Liver (tissue), 9 donors: ENCODE data around the gene CYP39A1. TPM values are rescaled to one million over a fixed set of nuclear protein-coding genes. Genes with fewer than 3 reads are reported as not detected.

ENCODE experiments used
- DNase-seq: peaks from one replicate; pipeline ENCODE4 v3.0.0-alpha.2; 2017; ENCODE audit warnings: low spot score
- H3K27ac ChIP-seq, 2 donors: one replicate each; pipeline ENCODE4 v1.7.0; 2013; ENCODE audit warnings: inconsistent platforms in 2 of 2, low read length in 2 of 2, control low read depth in 1 of 2, low read depth in 1 of 2, mild to moderate bottlenecking in 1 of 2
- H3K27me3 ChIP-seq, 4 donors: one replicate each; pipeline versions ENCODE4 v1.6.1 to v1.7.0; 2013; ENCODE audit warnings: low read length in 3 of 4, inconsistent platforms in 1 of 4, mild to moderate bottlenecking in 1 of 4, moderate library complexity in 1 of 4; ENCODE audit not compliant: control insufficient read depth in 4 of 4, insufficient read depth in 4 of 4
- H3K36me3 ChIP-seq, 4 donors: one replicate each; pipeline versions ENCODE4 v1.6.1 to v1.7.0; 2013; ENCODE audit warnings: low read length in 3 of 4, mild to moderate bottlenecking in 3 of 4, low read depth in 1 of 4, moderate library complexity in 1 of 4; ENCODE audit not compliant: control insufficient read depth in 4 of 4, insufficient read depth in 3 of 4
- H3K4me1 ChIP-seq, 4 donors: one replicate each; pipeline versions ENCODE4 v1.6.1 to v1.7.0; 2013; ENCODE audit warnings: low read length in 3 of 4, mild to moderate bottlenecking in 3 of 4, moderate library complexity in 1 of 4; ENCODE audit not compliant: control insufficient read depth in 4 of 4, insufficient read depth in 4 of 4
- H3K4me3 ChIP-seq, 3 donors: one replicate each; pipeline versions ENCODE4 v1.6.1 to v1.7.0; 2013; ENCODE audit warnings: low read length in 3 of 3, control low read depth in 1 of 3, low read depth in 1 of 3, mild to moderate bottlenecking in 1 of 3
- H3K9ac ChIP-seq, 2 donors: one replicate each; pipeline ENCODE4 v1.7.0; 2013; ENCODE audit warnings: low read length in 2 of 2, mild to moderate bottlenecking in 2 of 2, moderate library complexity in 2 of 2, control low read depth in 1 of 2, low read depth in 1 of 2
- H3K9me3 ChIP-seq, 4 donors: one replicate each; pipeline versions ENCODE4 v1.6.1 to v1.7.0; 2013; ENCODE audit warnings: low read length in 3 of 4; ENCODE audit not compliant: control insufficient read depth in 4 of 4
- ATF3 ChIP-seq: IDR thresholded peaks from 2 replicates; pipeline ENCODE4 v1.6.1; 2016; ENCODE audit warnings: antibody characterized with exemption
- CTCF ChIP-seq: fragments of 150-350 bp; IDR thresholded peaks from 2 replicates; pipeline ENCODE4 v1.5.1; 2017; ENCODE audit warnings: improper control_type of control experiment, low read depth, low read length; ENCODE audit not compliant: missing input control
- EGR1 ChIP-seq, 2 donors: IDR thresholded peaks; 2 replicates each; pipeline ENCODE4 v1.6.1; 2016 to 2018; ENCODE audit warnings: antibody characterized with exemption in 2 of 2, low read depth in 2 of 2
- GABPA ChIP-seq, 2 donors: IDR thresholded peaks in 1 of 2; conservative IDR thresholded peaks in 1 of 2; 2 replicates each; pipeline ENCODE4 v1.6.1; 2016; ENCODE audit warnings: antibody characterized with exemption in 2 of 2, mild to moderate bottlenecking in 1 of 2, moderate library complexity in 1 of 2
- HNF4A ChIP-seq, 2 donors: conservative IDR thresholded peaks; 2 replicates each; pipeline ENCODE4 v1.6.1; 2016; ENCODE audit warnings: antibody characterized with exemption in 2 of 2, mild to moderate bottlenecking in 2 of 2
- HNF4G ChIP-seq: IDR thresholded peaks from 2 replicates; pipeline ENCODE4 v1.6.1; 2016; ENCODE audit warnings: antibody characterized with exemption
- JUND ChIP-seq, 2 donors: IDR thresholded peaks; 2 replicates each; pipeline ENCODE4 v1.6.1; 2016; ENCODE audit warnings: antibody characterized with exemption in 2 of 2
- TAF1 ChIP-seq: conservative IDR thresholded peaks from 2 replicates; pipeline ENCODE4 v1.6.1; 2016; ENCODE audit warnings: antibody characterized with exemption, mild to moderate bottlenecking
- WGBS: extraction: QIAGEN DNeasy Blood & Tissue Kit; methylation state at CpG from one replicate; pipeline ENCODE4 v1.1.7; 2013; 5-methylcytosine and 5-hydroxymethylcytosine counted together
- polyA plus RNA-seq, 2 donors: library from polyadenylated mRNA; stranded (reverse) in 1 of 2; unstranded in 1 of 2; fragments of 200-250 nt in 1 of 2; fragments of >200 nt in 1 of 2; fragmentation: Nextera tagmentation in 1 of 2; extraction: Ambion mirVana in 1 of 2; gene quantifications; one replicate each; pipeline versions ENCODE4 v1.2.1 to v1.2.3, GENCODE V29; 2013 to 2015
- total RNA-seq, 2 donors: library from RNA; depleted of rRNA; stranded (reverse); fragments of >200 nt; gene quantifications; one replicate each; pipeline ENCODE4 v1.2.3, GENCODE V29; 2014
- donor health status: healthy.
- donor health status: healthy.
- donor health status: healthy.
- donor health status: healthy.
- donor health status: healthy.

The CYP39A1 gene
- total and polyA plus RNA-seq, 4 donors, result 10.8 to 29.8 (median 15.2) TPM

GRCh38 chr6:46629691-46630090 lies 22.9 kb downstream of the CYP39A1 start:
- H3K9ac ChIP-seq, result no peak overlapping the region
- H3K4me3 ChIP-seq, result no peak overlapping the region
- H3K9me3 ChIP-seq, result no peaks in the 10 kb centered on the region
- no peaks in the 10 kb centered on the region for H3K27me3 ChIP-seq
- peaks cover 0 to 16% (median 7%) of the 10 kb centered on the region in 4 donors for H3K4me1 ChIP-seq
- 96% methylated on average over 7 of the region's 7 CpGs for WGBS
- H3K27ac ChIP-seq, result no peak overlapping the region
- TF ChIP-seq CTCF, result no peak
- no peak for TF ChIP-seq ATF3
- no peak for DNase-seq
- peaks cover 0 to 2% (median 0%) of the 10 kb centered on the region in 4 donors for H3K36me3 ChIP-seq

- no peak for TF ChIP-seq JUND (IDR thresholded peaks at IDR 0.05)
- TF ChIP-seq EGR1 (IDR thresholded peaks at IDR 0.05; ENCODE audit: low read depth in 2 of 2), result no peak
- TF ChIP-seq CTCF, result no peak
- no peak for DNase-seq
- no peaks in the 10 kb centered on the region for H3K9me3 ChIP-seq
Measured at GRCh38 chr6:46628976-46629375, 23.6 kb downstream of the CYP39A1 start.

GRCh38 chr6:46628498-46628897 lies 24.1 kb downstream of the CYP39A1 start:
- peaks cover 2 to 3% (median 3%) of the 10 kb centered on the region in 4 donors for H3K36me3 ChIP-seq
- 85% methylated on average over 1 of the region's 1 CpG for whole genome bisulfite sequencing
- no peaks in the 10 kb centered on the region for H3K27me3 ChIP-seq
- no peak overlapping the region for H3K4me3 ChIP-seq
- no peak overlapping the region for H3K9ac ChIP-seq
- no peak for TF ChIP-seq GABPA (IDR thresholded peaks at IDR 0.05 in 1 of 2, conservative IDR thresholded peaks at IDR 0.05 in 1 of 2)
- TF ChIP-seq HNF4A (conservative IDR thresholded peaks at IDR 0.05), result no peak
- no peak for TF ChIP-seq TAF1
- TF ChIP-seq ATF3, result no peak
- TF ChIP-seq HNF4G, result no peak
- H3K27ac ChIP-seq, result no peak overlapping the region
- DNase-seq, result no peak
- H3K4me1 ChIP-seq, result peaks cover 0 to 17% (median 7%) of the 10 kb centered on the region in 4 donors
- no peaks in the 10 kb centered on the region for H3K9me3 ChIP-seq

More at GRCh38 chr6:46628976-46629375, 23.6 kb downstream of the CYP39A1 start:
- no peak overlapping the region for H3K27ac ChIP-seq
- H3K4me3 ChIP-seq, result no peak overlapping the region
- H3K27me3 ChIP-seq, result no peaks in the 10 kb centered on the region
- H3K4me1 ChIP-seq, result peaks cover 0 to 17% (median 7%) of the 10 kb centered on the region in 4 donors
- no peak overlapping the region for H3K9ac ChIP-seq
- peaks cover 0 to 2% (median 1%) of the 10 kb centered on the region in 4 donors for H3K36me3 ChIP-seq
- WGBS, result 76% methylated on average over 3 of the region's 3 CpGs
